SK-N-SH (cell line): ENCODE results near the gene PRKAB1. TPM values are rescaled to one million over a fixed set of nuclear protein-coding genes. Genes with fewer than 3 reads are reported as not detected.

ENCODE experiments used
- CTCF ChIA-PET: fragments of 300-600, 350-600 bp; formaldehyde crosslinking; extraction: SDS; loops from one replicate; lab custom pipeline; 2021; lab: Yijun Ruan, JAX
- POLR2A ChIA-PET: fragments of 350-600 bp; sonication (Branson Sonifier 250); formaldehyde crosslinking; extraction: SDS; loops from one replicate; lab custom pipeline; 2020; ENCODE audit warnings: antibody characterized with exemption, inconsistent platforms; lab: Yijun Ruan, JAX
- DNase-seq: peaks from one replicate; pipeline ENCODE4 v3.0.0; 2012
- H2AFZ ChIP-seq: fragments of 200-600 bp; sonication (generic); 2 replicates; pipeline ENCODE4 v1.8.1; 2016; ENCODE audit warnings: antibody characterized with exemption, mild to moderate bottlenecking, low read depth
- H3F3A ChIP-seq: fragments of 200-600 bp; sonication (generic); replicated peaks from 2 replicates; pipeline ENCODE3; 2016; ENCODE audit warnings: antibody characterized with exemption, mild to moderate bottlenecking; ENCODE audit not compliant: insufficient read depth
- H3K27ac ChIP-seq, 2 experiments: fragments of 200-500 bp in 1 of 2; fragments of 200-600 bp in 1 of 2; sonication (Bioruptor generic) in 1 of 2; sonication (generic), shearing (Covaris generic) in 1 of 2; 2 replicates each; pipeline versions ENCODE4 v1.5.1 to v1.6.1; 2014 to 2016; ENCODE audit warnings: low read depth in 2 of 2, inconsistent platforms in 1 of 2, low read length in 1 of 2, mild to moderate bottlenecking in 1 of 2, mixed read lengths in 1 of 2
- H3K27me3 ChIP-seq: fragments of 200-600 bp; sonication (generic), shearing (Covaris generic); 2 replicates; pipeline ENCODE4 v1.6.1; 2016; ENCODE audit warnings: mixed run types; ENCODE audit not compliant: insufficient read depth
- H3K36me3 ChIP-seq, 2 experiments: fragments of 200-500 bp in 1 of 2; fragments of 200-600 bp in 1 of 2; sonication (Bioruptor generic) in 1 of 2; sonication (generic) in 1 of 2; replicated peaks in 1 of 2; 2 replicates each; pipeline versions ENCODE3 to v1.5.1; 2014 to 2016; ENCODE audit warnings: low read length in 1 of 2, mild to moderate bottlenecking in 1 of 2; ENCODE audit not compliant: insufficient read depth in 2 of 2, control insufficient read depth in 1 of 2
- H3K4me1 ChIP-seq, 2 experiments: fragments of 200-500 bp in 1 of 2; fragments of 200-600 bp in 1 of 2; sonication (Bioruptor generic) in 1 of 2; sonication (generic), shearing (Covaris generic) in 1 of 2; 2 replicates each; pipeline versions ENCODE4 v1.5.1 to v1.6.1; 2014 to 2016; ENCODE audit warnings: low read depth in 1 of 2, low read length in 1 of 2, mixed run types in 1 of 2; ENCODE audit not compliant: insufficient read depth in 2 of 2, control insufficient read depth in 1 of 2
- H3K4me2 ChIP-seq: fragments of 200-600 bp; sonication (generic), shearing (Covaris generic); 2 replicates; pipeline ENCODE4 v1.6.1; 2017; ENCODE audit warnings: mixed run types
- H3K4me3 ChIP-seq, 2 experiments: fragments of 200-500 bp in 1 of 2; fragments of 200-600 bp in 1 of 2; sonication (Bioruptor generic) in 1 of 2; sonication (generic), shearing (Covaris generic) in 1 of 2; 2 replicates each; pipeline versions ENCODE4 v1.5.1 to v1.8.1; 2014 to 2016; ENCODE audit warnings: low read depth in 2 of 2, inconsistent platforms in 1 of 2, low read length in 1 of 2, mild to moderate bottlenecking in 1 of 2, mixed read lengths in 1 of 2, moderate library complexity in 1 of 2
- H3K79me2 ChIP-seq: fragments of 200-600 bp; sonication (generic); 2 replicates; pipeline ENCODE4 v1.8.1; 2017; ENCODE audit warnings: mild to moderate bottlenecking; ENCODE audit not compliant: insufficient read depth
- H3K9ac ChIP-seq: fragments of 200-600 bp; sonication (generic); 2 replicates; pipeline ENCODE4 v1.6.1; 2017; ENCODE audit warnings: mixed run types
- H3K9me2 ChIP-seq: fragments of 200-600 bp; sonication (generic); 2 replicates; pipeline ENCODE4 v1.6.1; 2017; ENCODE audit warnings: mixed run types
- H3K9me3 ChIP-seq: fragments of 200-600 bp; sonication (generic); 2 replicates; pipeline ENCODE4 v1.6.1; 2017; ENCODE audit warnings: mixed run types, mild to moderate bottlenecking, moderate library complexity
- H4K20me1 ChIP-seq: fragments of 200-600 bp; sonication (generic); 2 replicates; pipeline ENCODE4 v1.6.1; 2017; ENCODE audit warnings: mild to moderate bottlenecking, mixed run types; ENCODE audit not compliant: insufficient read depth
- ELF1 ChIP-seq: IDR thresholded peaks from 2 replicates; pipeline ENCODE4 v1.4.0; 2012
- FOSL2 ChIP-seq: IDR thresholded peaks from 2 replicates; pipeline ENCODE4 v1.4.0; 2012; ENCODE audit warnings: low read depth, mild to moderate bottlenecking, moderate library complexity, borderline replicate concordance
- GATA2 ChIP-seq: sonication (generic); formaldehyde crosslinking; IDR thresholded peaks from 2 replicates; pipeline ENCODE4 v1.5.0; 2020; ENCODE audit warnings: mild to moderate bottlenecking, missing genetic modification reagents
- IRF3 ChIP-seq: fragments of 150-350 bp; IDR thresholded peaks from 2 replicates; pipeline ENCODE4 v1.6.1; 2016; ENCODE audit warnings: mild to moderate bottlenecking, low read depth, low read length
- JUND ChIP-seq: IDR thresholded peaks from 2 replicates; pipeline ENCODE4 v1.4.0; 2012
- MAX ChIP-seq: IDR thresholded peaks from 2 replicates; pipeline ENCODE4 v1.4.0; 2012; ENCODE audit warnings: low read depth
- MEF2A ChIP-seq: IDR thresholded peaks from 2 replicates; pipeline ENCODE4 v1.4.0; 2012; ENCODE audit warnings: low read depth, borderline replicate concordance
- MXI1 ChIP-seq: IDR thresholded peaks from 2 replicates; pipeline ENCODE4 v1.6.1; 2012; ENCODE audit warnings: mild to moderate bottlenecking, low read depth, low read length, improper control_type of control experiment
- NRF1 ChIP-seq: IDR thresholded peaks from 2 replicates; pipeline ENCODE4 v1.6.1; 2012; ENCODE audit warnings: low read depth, mild to moderate bottlenecking, low read length
- PBX3 ChIP-seq: IDR thresholded peaks from 2 replicates; pipeline ENCODE4; 2012
- POLR2AphosphoS5 ChIP-seq: IDR thresholded peaks from 2 replicates; pipeline ENCODE4 v1.6.1; 2012; ENCODE audit warnings: low read depth, low read length
- RCOR1 ChIP-seq: fragments of 150-350 bp; IDR thresholded peaks from 2 replicates; pipeline ENCODE4 v1.6.1; 2017; ENCODE audit warnings: antibody characterized with exemption, low read length
- REST ChIP-seq: IDR thresholded peaks from 2 replicates; pipeline ENCODE4 v1.6.1; 2012; ENCODE audit warnings: mild to moderate bottlenecking, low read depth, low read length, moderate library complexity
- RFX5 ChIP-seq: IDR thresholded peaks from 2 replicates; pipeline ENCODE4 v1.6.1; 2012; ENCODE audit warnings: mild to moderate bottlenecking, improper control_type of control experiment, low read length
- SMC3 ChIP-seq: IDR thresholded peaks from 2 replicates; pipeline ENCODE4 v1.6.1; 2012; ENCODE audit warnings: low read depth, low read length, improper control_type of control experiment
- TAF1 ChIP-seq: IDR thresholded peaks from 2 replicates; pipeline ENCODE4 v1.6.1; 2012; ENCODE audit warnings: low read depth, mild to moderate bottlenecking, low read length, moderate library complexity, borderline replicate concordance
- TCF12 ChIP-seq: IDR thresholded peaks from 2 replicates; pipeline ENCODE4 v1.4.0; 2012
- TEAD4 ChIP-seq: IDR thresholded peaks from 2 replicates; pipeline ENCODE4 v1.4.0; 2012; ENCODE audit warnings: mild to moderate bottlenecking, borderline replicate concordance; ENCODE audit not compliant: insufficient read depth
- YY1 ChIP-seq: IDR thresholded peaks from 2 replicates; pipeline ENCODE4 v1.4.0; 2012; ENCODE audit warnings: low read depth, mild to moderate bottlenecking
- WGBS: methylation state at CpG from one replicate; pipeline ENCODE4 v1.1.6; 2017; ENCODE audit warnings: low lambda C conversion rate; 5-methylcytosine and 5-hydroxymethylcytosine counted together
- polyA plus RNA-seq, 3 experiments: library from polyadenylated mRNA; depleted of rRNA; stranded (reverse); fragments of >200 nt; gene quantifications; 2 replicates each; pipeline ENCODE4 v1.2.3, GENCODE V29; 2012

PRKAB1 gene
- polyA plus RNA-seq, 1 of the 3 experiments (the other 2 are of a cell fraction) = 28.9 TPM

GRCh38 chr12:119621878-119622277, 46.1 kb upstream of the PRKAB1 start:
- no peak for DNase-seq
- Histone ChIP-seq H3K36me3 (no peaks in the 10 kb centered on the region), H3F3A (peaks cover 7% of the 10 kb centered on the region), H3K4me3 (no peak overlapping the region; a peak in 1 of 4 replicates), H3K9ac (no peak overlapping the region), H2AFZ (no peak overlapping the region)
- POLR2A ChIA-PET = no interaction called here
- TF ChIP-seq FOSL2 = peak; percentile 29; the same call in 1 of the 2 replicates
- TF ChIP-seq REST = no peak
- no peak for TF ChIP-seq RFX5
- TF ChIP-seq PBX3 = peak; percentile 32; the same call in 1 of the 2 replicates
- no peak for TF ChIP-seq MEF2A
- TF ChIP-seq JUND = no peak
- no peak for TF ChIP-seq MAX
- TF ChIP-seq TCF12 = peak; percentile 34; the same call in 1 of the 2 replicates
- TF ChIP-seq, all 33 proteins: peak for 3
- 4% methylated on average over 2 of the region's 2 CpGs for WGBS
- Histone ChIP-seq H3K9me2 (no peaks in the 10 kb centered on the region), H4K20me1 (no peaks in the 10 kb centered on the region), H3K79me2 (no peaks in the 10 kb centered on the region), H3K9me3 (no peaks in the 10 kb centered on the region), H3K4me1 (peaks cover 0 to 33% of the 10 kb centered on the region in 2 experiments; a peak in 1 of 4 replicates), H3K27me3 (no peaks in the 10 kb centered on the region), H3K27ac (peak overlapping the region in 1 of 2 experiments; percentile 44; a peak in 3 of 4 replicates), H3K4me2 (peak overlapping the region; percentile 31; the same call in 1 of the 2 replicates)
- CTCF ChIA-PET = interaction anchor here (1.3 kb wide), 1 partner anchor 498 kb away, joined by 3 read pairs; no protein-coding TSS in a partner anchor

GRCh38 chr12:119624966-119625365, 43.0 kb upstream of the PRKAB1 start:
- Histone ChIP-seq H3K27me3 (no peaks in the 10 kb centered on the region), H3F3A (peaks cover 7% of the 10 kb centered on the region), H3K4me3 (no peak overlapping the region), H3K36me3 (no peaks in the 10 kb centered on the region), H4K20me1 (no peaks in the 10 kb centered on the region), H3K4me1 (peaks cover 0 to 33% of the 10 kb centered on the region in 2 experiments; a peak in 1 of 4 replicates), H3K27ac (no peak overlapping the region), H3K79me2 (no peaks in the 10 kb centered on the region), H3K9me3 (no peaks in the 10 kb centered on the region), H3K4me2 (peak overlapping the region; percentile 57; the same call in 1 of the 2 replicates), H3K9ac (no peak overlapping the region), H3K9me2 (no peaks in the 10 kb centered on the region), H2AFZ (no peak overlapping the region)
- ChIA-PET POLR2A (no interaction called here), CTCF (interaction anchor here (0.6 to 1.0 kb wide), 2 partner anchors 25 to 1143 kb away, joined by 3 read pairs; no protein-coding TSS in a partner anchor)
- DNase-seq = peak; percentile 47
- WGBS = 31% methylated on average over 4 of the region's 4 CpGs
- TF ChIP-seq NRF1 (no peak), TEAD4 (peak; percentile 46; the same call in 1 of the 2 replicates), MEF2A (no peak), RFX5 (no peak), GATA2 (CRISPR knock-in tag) (no peak), FOSL2 (no peak), ELF1 (0 out of 2 replicates have a peak, but pooled peaks have one; percentile 47), TCF12 (peak; percentile 91), POLR2AphosphoS5 (peak; percentile 49; the same call in 1 of the 2 replicates), YY1 (no peak), RCOR1 (no peak; the same call in 1 of the 2 replicates), MAX (no peak), IRF3 (no peak), SMC3 (no peak), PBX3 (peak; percentile 65), TAF1 (no peak), MXI1 (no peak)
